ENCODE results near the gene MKS1. TPM values are rescaled to one million over a fixed set of nuclear protein-coding genes. Genes with fewer than 3 reads are reported as not detected.
A peak's percentile ranks its signal among the peaks of the same experiment; 100 is the strongest.

Gene MKS1
- total RNA-seq, 1 donor from 2014 or later = 16.0 TPM

DNA sequence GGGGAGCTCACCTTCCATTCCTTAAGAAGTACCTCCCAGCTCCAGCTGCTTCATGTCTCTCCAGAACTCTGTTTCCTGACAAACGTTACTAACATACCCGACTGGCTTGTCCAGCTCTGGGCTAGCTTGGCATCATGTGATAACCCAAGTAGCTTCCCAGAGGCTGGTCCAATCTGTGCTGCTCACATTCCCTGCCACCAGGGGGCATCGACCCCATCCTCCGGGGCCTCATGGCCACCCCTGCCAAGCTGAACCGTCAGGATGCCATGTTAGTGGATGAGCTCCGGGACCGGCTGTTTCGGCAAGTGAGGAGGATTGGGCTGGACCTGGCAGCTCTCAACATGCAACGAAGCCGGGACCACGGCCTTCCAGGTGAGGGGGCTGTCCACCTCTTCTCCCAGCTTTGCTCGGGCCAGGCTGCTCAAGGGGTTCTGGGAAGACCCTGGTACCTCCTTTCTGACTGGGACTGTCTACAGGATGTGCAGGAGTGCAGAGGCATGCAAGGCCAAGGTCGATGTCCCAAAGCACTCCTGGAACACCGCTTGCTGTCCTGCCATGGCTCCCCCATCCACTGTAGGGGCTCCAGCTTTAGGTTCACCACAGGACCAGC lies 18.9 kb downstream of the MKS1 start:
- ATAC-seq (ENCODE audit: low read depth) (peak; percentile 82), DNase-seq (peak; percentile 35)
- H3K9me3 Mint-ChIP-seq = no peaks in the 10 kb centered on the region
- CTCF ChIA-PET = interaction anchor here (0.7 to 3.7 kb wide), 14 partner anchors 9 to 250 kb away, joined by 3 to 35 read pairs (median 4); partner anchors contain the start of gene MKS1
- peaks cover 27% of the 10 kb centered on the region for H3K27me3 Mint-ChIP-seq
- H3K27ac Mint-ChIP-seq = no peak overlapping the region
- no peaks in the 10 kb centered on the region for H3K36me3 Mint-ChIP-seq (ENCODE audit: low read depth)
- intact Hi-C loops (cut with micrococcal nuclease) = loop anchor here (1.0 kb wide), 2 partner anchors 49 to 247 kb away; no protein-coding TSS in a partner anchor
- peaks cover 2% of the 10 kb centered on the region for H3K4me1 Mint-ChIP-seq
- H3K4me3 Mint-ChIP-seq = no peak overlapping the region
- TF ChIP-seq, protein P1, sequence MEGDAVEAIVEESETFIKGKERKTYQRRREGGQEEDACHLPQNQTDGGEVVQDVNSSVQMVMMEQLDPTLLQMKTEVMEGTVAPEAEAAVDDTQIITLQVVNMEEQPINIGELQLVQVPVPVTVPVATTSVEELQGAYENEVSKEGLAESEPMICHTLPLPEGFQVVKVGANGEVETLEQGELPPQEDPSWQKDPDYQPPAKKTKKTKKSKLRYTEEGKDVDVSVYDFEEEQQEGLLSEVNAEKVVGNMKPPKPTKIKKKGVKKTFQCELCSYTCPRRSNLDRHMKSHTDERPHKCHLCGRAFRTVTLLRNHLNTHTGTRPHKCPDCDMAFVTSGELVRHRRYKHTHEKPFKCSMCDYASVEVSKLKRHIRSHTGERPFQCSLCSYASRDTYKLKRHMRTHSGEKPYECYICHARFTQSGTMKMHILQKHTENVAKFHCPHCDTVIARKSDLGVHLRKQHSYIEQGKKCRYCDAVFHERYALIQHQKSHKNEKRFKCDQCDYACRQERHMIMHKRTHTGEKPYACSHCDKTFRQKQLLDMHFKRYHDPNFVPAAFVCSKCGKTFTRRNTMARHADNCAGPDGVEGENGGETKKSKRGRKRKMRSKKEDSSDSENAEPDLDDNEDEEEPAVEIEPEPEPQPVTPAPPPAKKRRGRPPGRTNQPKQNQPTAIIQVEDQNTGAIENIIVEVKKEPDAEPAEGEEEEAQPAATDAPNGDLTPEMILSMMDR (IDR thresholded peaks at IDR 0.05) = no peak
- POLR2A ChIA-PET = interaction anchor here (1.0 to 1.1 kb wide), 2 partner anchors 50 to 144 kb away, joined by 3 to 4 read pairs; no protein-coding TSS in a partner anchor

DNA sequence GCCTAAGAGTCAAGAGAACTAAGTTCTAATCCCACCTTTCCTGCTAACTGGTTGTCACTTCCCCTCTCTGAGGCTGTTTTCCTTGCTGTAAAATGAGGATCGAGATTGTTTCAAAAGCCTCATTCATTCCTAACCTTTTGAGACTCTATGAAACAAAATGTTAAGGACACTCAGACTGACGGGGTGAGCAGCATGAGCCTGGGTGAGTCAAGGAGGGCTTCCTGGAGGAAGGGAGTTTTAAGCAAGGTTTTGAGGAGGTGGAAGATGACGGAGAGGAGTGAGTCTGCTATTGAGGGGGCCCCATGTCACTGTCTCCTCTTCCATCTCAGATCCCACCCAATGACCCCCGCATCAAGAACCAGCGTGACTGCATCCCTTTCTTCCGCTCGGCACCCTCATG lies 22.4 kb downstream of the MKS1 start:
- no peak for ATAC-seq (ENCODE audit: low read depth)
- Mint-ChIP-seq H3K36me3 (ENCODE audit: low read depth) (no peaks in the 10 kb centered on the region), H3K4me1 (peaks cover 2% of the 10 kb centered on the region)

DNA sequence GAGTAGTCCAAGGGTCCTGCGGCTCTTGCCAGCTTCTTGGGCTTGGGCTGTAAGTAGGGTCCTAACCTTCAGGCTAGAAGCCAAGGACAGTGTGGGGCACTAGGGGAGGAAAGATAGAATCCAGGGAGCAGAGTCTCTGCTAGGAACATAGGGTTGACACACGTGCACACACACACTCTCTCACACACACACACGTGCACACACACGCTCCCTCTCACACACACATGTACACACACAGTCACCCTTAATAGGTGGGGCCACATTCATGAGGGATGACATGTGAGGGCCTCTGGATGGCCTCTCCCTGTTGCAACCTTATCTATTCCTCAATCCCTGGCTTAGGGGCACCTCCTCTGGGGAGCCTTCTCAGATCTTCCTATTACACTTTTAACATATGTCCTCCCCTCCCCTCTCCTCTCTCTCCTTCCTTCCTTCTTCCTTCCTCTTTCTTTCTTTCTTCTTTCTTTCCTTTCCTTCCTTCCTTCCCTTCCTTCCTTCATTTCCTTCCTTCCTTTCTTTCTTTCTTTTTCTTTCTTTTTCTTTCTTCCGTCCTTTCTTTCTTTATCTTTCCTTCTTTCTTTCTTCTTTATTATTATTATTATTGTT lies 23.4 kb downstream of the MKS1 start:
- ChIA-PET POLR2A (no interaction called here), CTCF (no interaction called here)
- Mint-ChIP-seq H3K36me3 (ENCODE audit: low read depth) (no peaks in the 10 kb centered on the region), H3K27ac (no peak overlapping the region), H3K9me3 (no peaks in the 10 kb centered on the region), H3K4me1 (peaks cover 2% of the 10 kb centered on the region), H3K27me3 (peaks cover 30% of the 10 kb centered on the region), H3K4me3 (no peak overlapping the region)
- DNase-seq (no peak), ATAC-seq (ENCODE audit: low read depth) (no peak)
- TF ChIP-seq, protein P1 (IDR thresholded peaks at IDR 0.05) = no peak
- intact Hi-C loops (cut with micrococcal nuclease) = no loop called here

More for the DNA sequence above, 22.4 kb downstream of the MKS1 start:
- Mint-ChIP-seq H3K27me3 (peaks cover 27% of the 10 kb centered on the region), H3K27ac (no peak overlapping the region), H3K9me3 (no peaks in the 10 kb centered on the region), H3K4me3 (no peak overlapping the region)
- intact Hi-C loops (cut with micrococcal nuclease) = no loop called here
- CTCF ChIA-PET = no interaction called here
- POLR2A ChIA-PET = no interaction called here
- TF ChIP-seq, protein P1 (IDR thresholded peaks at IDR 0.05) = no peak
- no peak for DNase-seq

DNA sequence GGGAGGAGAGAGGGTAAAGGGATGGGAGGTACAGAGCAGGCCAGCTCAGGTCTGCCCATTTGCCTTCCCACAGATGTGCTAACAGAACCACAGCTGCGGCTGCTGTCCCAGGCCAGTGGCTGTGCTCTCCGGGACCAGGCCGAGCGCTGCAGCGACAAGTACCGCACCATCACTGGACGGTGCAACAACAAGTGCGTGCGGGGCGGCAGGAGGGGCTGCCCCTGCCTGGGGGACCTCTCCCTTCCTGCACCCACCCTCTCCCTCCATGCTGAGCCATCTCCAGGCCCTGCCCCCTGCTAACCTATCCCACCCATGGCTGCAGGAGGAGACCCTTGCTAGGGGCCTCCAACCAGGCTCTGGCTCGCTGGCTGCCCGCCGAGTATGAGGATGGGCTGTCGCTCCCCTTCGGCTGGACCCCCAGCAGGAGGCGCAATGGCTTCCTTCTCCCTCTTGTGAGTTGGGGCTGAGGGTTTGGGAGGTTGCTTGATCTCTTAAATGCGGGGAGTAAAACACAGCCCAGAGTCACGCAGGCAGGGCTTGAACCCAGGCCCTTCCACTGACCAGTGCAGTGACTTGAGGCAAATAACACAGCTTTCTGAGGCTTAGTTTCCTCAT lies 25.3 kb downstream of the MKS1 start:
- ChIA-PET CTCF (interaction anchor here (0.6 kb wide), 1 partner anchor 333 kb away, joined by 5 read pairs; no protein-coding TSS in a partner anchor), POLR2A (no interaction called here)
- Mint-ChIP-seq H3K27ac (no peak overlapping the region), H3K27me3 (peaks cover 34% of the 10 kb centered on the region), H3K4me3 (no peak overlapping the region), H3K4me1 (no peaks in the 10 kb centered on the region), H3K9me3 (no peaks in the 10 kb centered on the region), H3K36me3 (ENCODE audit: low read depth) (no peaks in the 10 kb centered on the region)
- intact Hi-C loops (cut with micrococcal nuclease) = no loop called here
- TF ChIP-seq, protein P1 (IDR thresholded peaks at IDR 0.05) = no peak
- no peak for DNase-seq
- no peak for ATAC-seq (ENCODE audit: low read depth)

DNA sequence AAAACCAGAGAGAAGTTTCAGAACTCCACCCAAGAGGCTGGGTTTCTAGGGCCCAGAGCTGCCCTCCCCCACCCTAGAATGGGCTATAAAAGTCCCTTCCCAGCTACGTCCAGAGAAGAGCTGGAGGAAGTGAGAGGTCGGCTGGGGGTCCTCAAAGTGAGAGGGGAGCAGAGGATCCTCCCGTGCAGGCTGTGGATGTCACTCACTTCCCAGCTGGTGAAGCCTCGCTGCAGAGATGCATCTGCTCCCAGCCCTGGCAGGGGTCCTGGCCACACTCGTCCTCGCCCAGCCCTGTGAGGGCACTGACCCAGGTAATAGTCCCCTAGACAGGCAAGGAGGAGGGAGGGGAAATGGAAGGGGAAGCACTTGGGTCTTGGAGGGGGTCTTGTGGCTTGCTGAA lies 26.4 kb downstream of the MKS1 start, which contains the start of gene EPX:
Gene EPX (plus strand): TSS at position 115 of the 400 bp plus-strand sequence. CDS start 121 bp downstream, at position 236.
- ChIA-PET POLR2A (no interaction called here), CTCF (no interaction called here)
- DNase-seq = no peak
- Mint-ChIP-seq H3K9me3 (no peaks in the 10 kb centered on the region), H3K27ac (no peak within 1 kb of the TSS), H3K4me3 (no peak within 1 kb of the TSS), H3K4me1 (no peaks in the 10 kb centered on the region), H3K36me3 (ENCODE audit: low read depth) (no peaks in the 10 kb centered on the region), H3K27me3 (peaks cover 24% of the 10 kb centered on the region)
- ATAC-seq (ENCODE audit: low read depth) = no peak
- TF ChIP-seq, protein P1 (IDR thresholded peaks at IDR 0.05) = no peak
- intact Hi-C loops (cut with micrococcal nuclease) = no loop called here

All from activated B cell treated with CpG ODN at 0.5 μM for 24 hours (primary cell).